HepG2 (cell line): Measurements from ENCODE around the gene FYTTD1. TPM values are rescaled to one million over a fixed set of nuclear protein-coding genes. Genes with fewer than 3 reads are reported as not detected.

ENCODE experiments used
- ATRX ChIP-seq: sonication (generic); formaldehyde crosslinking; IDR thresholded peaks from 2 replicates; pipeline ENCODE4 v1.4.0; 2020; ENCODE audit warnings: missing genetic modification reagents, borderline replicate concordance
- FOXK2 ChIP-seq: fragments of 450-650 bp; IDR thresholded peaks from 2 replicates; pipeline ENCODE4 v1.6.1; 2016
- FOXM1 ChIP-seq: sonication (generic); formaldehyde crosslinking; IDR thresholded peaks from 2 replicates; pipeline ENCODE4 v1.5.0; 2020; ENCODE audit warnings: missing genetic modification reagents
- MEF2D ChIP-seq: sonication (generic); formaldehyde crosslinking; IDR thresholded peaks from 2 replicates; pipeline ENCODE4 v1.5.1; 2020; ENCODE audit warnings: mild to moderate bottlenecking, missing genetic modification reagents
- MEIS2 ChIP-seq: sonication (generic); formaldehyde crosslinking; IDR thresholded peaks from 2 replicates; pipeline ENCODE4 v1.9.0; 2021; ENCODE audit warnings: mild to moderate bottlenecking, missing genetic modification reagents
- MTA3 ChIP-seq: sonication (generic); formaldehyde crosslinking; IDR thresholded peaks from 2 replicates; pipeline ENCODE4 v1.4.0; 2020; ENCODE audit warnings: missing genetic modification reagents
- SNAI1 ChIP-seq: sonication (generic); formaldehyde crosslinking; IDR thresholded peaks from 2 replicates; pipeline ENCODE4 v1.5.0; 2020; ENCODE audit warnings: mild to moderate bottlenecking, missing genetic modification reagents, borderline replicate concordance
- U2AF2 ChIP-seq: fragments of 200-400 bp; formaldehyde crosslinking; IDR thresholded peaks from 2 replicates; pipeline ENCODE4 v1.6.1; 2017; ENCODE audit warnings: low read depth, mild to moderate bottlenecking, low read length
- ZFP90 ChIP-seq: sonication (generic); formaldehyde crosslinking; IDR thresholded peaks from 2 replicates; pipeline ENCODE4 v1.8.0; 2022; ENCODE audit warnings: missing genetic modification reagents, mild to moderate bottlenecking, inconsistent platforms, borderline replicate concordance
- ZKSCAN1 ChIP-seq: fragments of 150-350 bp; IDR thresholded peaks from 2 replicates; pipeline ENCODE4 v1.6.1; 2014; ENCODE audit warnings: low read length
- ZNF292 ChIP-seq: sonication (generic); formaldehyde crosslinking; IDR thresholded peaks from 2 replicates; pipeline ENCODE4 v1.8.1; 2022; ENCODE audit warnings: mild to moderate bottlenecking, low read depth, missing genetic modification reagents, borderline replicate concordance
- ZNF331 ChIP-seq: sonication (generic); formaldehyde crosslinking; IDR thresholded peaks from 2 replicates; pipeline ENCODE4 v1.4.0; 2020; ENCODE audit warnings: missing genetic modification reagents
- ZNF563 ChIP-seq: sonication (generic); formaldehyde crosslinking; IDR thresholded peaks from 2 replicates; pipeline ENCODE4 v1.8.0; 2022; ENCODE audit warnings: mild to moderate bottlenecking, moderate library complexity, missing genetic modification reagents
- ZNF570 ChIP-seq: sonication (generic); formaldehyde crosslinking; IDR thresholded peaks from 2 replicates; pipeline ENCODE4 v1.4.0; 2020; ENCODE audit warnings: mild to moderate bottlenecking, missing genetic modification reagents, borderline replicate concordance
- ZNF572 ChIP-seq: sonication (generic); formaldehyde crosslinking; IDR thresholded peaks from 2 replicates; pipeline ENCODE4 v1.5.1; 2020; ENCODE audit warnings: mild to moderate bottlenecking, missing genetic modification reagents
- ZNF792 ChIP-seq: IDR thresholded peaks from 2 replicates; pipeline ENCODE4 v1.6.1; 2016
- polyA plus RNA-seq, 8 experiments: library from polyadenylated mRNA; depleted of rRNA in 3 of 8; stranded (reverse) in 7 of 8; unstranded in 1 of 8; fragments of >200 nt; fragmentation: Illumina TruSeq in 4 of 8; extraction: Trizol in 4 of 8; gene quantifications; 2 replicates each; pipeline versions ENCODE4 v1.2.1 to v1.2.3, GENCODE V29; 2011 to 2016; ENCODE audit warnings: low read depth in 4 of 8, missing spikeins in 1 of 8, mixed read lengths in 1 of 8; ENCODE audit not compliant: insufficient read depth in 1 of 8
- total RNA-seq, 5 experiments: library from RNA; depleted of rRNA; stranded (reverse); fragments of >200 nt; fragmentation: Illumina TruSeq; extraction: Trizol; gene quantifications; 2 replicates each; pipeline ENCODE4 v1.2.3, GENCODE V29; 2016; ENCODE audit warnings: low read depth in 1 of 5
- TF ChIP-seq, protein P1 (sequence below): IDR thresholded peaks from 2 replicates; pipeline ENCODE4 v1.6.1; 2016
- TF ChIP-seq, protein P2 (sequence below): sonication (generic); formaldehyde crosslinking; IDR thresholded peaks from 2 replicates; pipeline ENCODE4 v1.5.0; 2020; ENCODE audit warnings: mild to moderate bottlenecking, missing genetic modification reagents
- TF ChIP-seq, protein P3 (sequence below): sonication (generic); formaldehyde crosslinking; IDR thresholded peaks from 2 replicates; pipeline ENCODE4 v1.5.1; 2020; ENCODE audit warnings: mild to moderate bottlenecking, missing genetic modification reagents, borderline replicate concordance
- TF ChIP-seq, protein P4 (sequence below): sonication (generic); formaldehyde crosslinking; IDR thresholded peaks from 2 replicates; pipeline ENCODE4 v1.8.1; 2023; ENCODE audit warnings: mild to moderate bottlenecking, missing genetic modification reagents, borderline replicate concordance
- TF ChIP-seq, protein P5 (sequence below): sonication (generic); formaldehyde crosslinking; IDR thresholded peaks from 2 replicates; pipeline ENCODE4 v1.5.0; 2020; ENCODE audit warnings: mild to moderate bottlenecking, low read depth, missing genetic modification reagents, borderline replicate concordance

Gene FYTTD1
- total and polyA plus RNA-seq, 2 of the 13 experiments (the other 11 are each of a cell fraction or from before 2014, with no cell fraction given) = 6.5 to 28.8 TPM

DNA sequence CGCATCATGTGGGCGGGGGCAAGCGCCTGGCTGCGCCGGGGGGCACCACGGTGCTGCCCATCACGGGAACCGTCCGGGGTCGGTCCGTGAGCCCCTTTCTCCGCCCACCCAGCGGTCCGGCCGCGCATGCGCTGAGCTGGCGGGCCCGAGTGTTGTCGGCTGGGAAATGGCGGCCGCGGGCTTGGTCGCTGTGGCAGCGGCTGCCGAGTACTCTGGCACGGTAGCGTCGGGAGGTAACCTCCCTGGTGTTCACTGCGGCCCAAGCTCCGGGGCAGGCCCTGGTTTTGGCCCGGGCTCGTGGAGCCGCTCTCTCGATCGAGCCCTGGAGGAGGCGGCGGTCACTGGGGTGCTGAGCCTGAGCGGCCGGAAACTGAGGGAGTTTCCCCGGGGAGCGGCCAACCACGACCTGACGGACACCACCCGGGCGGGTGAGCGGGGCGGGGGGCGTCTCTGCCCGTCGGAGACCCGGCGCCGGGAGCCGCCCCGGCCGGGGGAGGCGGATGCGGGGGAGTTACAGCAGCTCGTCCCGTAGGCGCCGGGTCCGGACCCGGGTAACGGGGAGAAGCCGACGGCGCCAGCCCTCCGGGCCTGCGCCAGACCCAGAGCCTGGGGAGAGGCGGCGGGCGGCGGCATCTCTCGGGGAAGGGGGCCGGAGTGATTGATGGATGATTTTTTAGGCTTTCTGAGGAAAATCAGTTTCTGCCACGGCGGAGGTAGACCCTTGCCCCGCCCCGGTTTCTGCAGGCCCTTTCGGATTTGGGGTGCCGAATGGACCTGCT is 41.6 kb downstream of the FYTTD1 start, which contains the start of gene LRCH3 (continued):
- TF ChIP-seq MEIS2 (CRISPR knock-in tag) = no peak
- TF ChIP-seq, protein P1, sequence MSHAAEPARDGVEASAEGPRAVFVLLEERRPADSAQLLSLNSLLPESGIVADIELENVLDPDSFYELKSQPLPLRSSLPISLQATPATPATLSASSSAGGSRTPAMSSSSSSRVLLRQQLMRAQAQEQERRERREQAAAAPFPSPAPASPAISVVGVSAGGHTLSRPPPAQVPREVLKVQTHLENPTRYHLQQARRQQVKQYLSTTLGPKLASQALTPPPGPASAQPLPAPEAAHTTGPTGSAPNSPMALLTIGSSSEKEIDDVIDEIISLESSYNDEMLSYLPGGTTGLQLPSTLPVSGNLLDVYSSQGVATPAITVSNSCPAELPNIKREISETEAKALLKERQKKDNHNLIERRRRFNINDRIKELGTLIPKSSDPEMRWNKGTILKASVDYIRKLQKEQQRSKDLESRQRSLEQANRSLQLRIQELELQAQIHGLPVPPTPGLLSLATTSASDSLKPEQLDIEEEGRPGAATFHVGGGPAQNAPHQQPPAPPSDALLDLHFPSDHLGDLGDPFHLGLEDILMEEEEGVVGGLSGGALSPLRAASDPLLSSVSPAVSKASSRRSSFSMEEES (CRISPR knock-in tag) = no peak
- TF ChIP-seq, protein P2, sequence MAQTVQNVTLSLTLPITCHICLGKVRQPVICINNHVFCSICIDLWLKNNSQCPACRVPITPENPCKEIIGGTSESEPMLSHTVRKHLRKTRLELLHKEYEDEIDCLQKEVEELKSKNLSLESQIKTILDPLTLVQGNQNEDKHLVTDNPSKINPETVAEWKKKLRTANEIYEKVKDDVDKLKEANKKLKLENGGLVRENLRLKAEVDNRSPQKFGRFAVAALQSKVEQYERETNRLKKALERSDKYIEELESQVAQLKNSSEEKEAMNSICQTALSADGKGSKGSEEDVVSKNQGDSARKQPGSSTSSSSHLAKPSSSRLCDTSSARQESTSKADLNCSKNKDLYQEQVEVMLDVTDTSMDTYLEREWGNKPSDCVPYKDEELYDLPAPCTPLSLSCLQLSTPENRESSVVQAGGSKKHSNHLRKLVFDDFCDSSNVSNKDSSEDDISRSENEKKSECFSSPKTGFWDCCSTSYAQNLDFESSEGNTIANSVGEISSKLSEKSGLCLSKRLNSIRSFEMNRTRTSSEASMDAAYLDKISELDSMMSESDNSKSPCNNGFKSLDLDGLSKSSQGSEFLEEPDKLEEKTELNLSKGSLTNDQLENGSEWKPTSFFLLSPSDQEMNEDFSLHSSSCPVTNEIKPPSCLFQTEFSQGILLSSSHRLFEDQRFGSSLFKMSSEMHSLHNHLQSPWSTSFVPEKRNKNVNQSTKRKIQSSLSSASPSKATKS (CRISPR knock-in tag) = no peak
- no peak for TF ChIP-seq ATRX (CRISPR knock-in tag)
- peak; percentile 59; the same call in 1 of the 2 replicates for TF ChIP-seq SNAI1 (CRISPR knock-in tag)
- no peak for TF ChIP-seq U2AF2
- no peak for TF ChIP-seq ZNF570
- TF ChIP-seq MEF2D (CRISPR knock-in tag) = peak; percentile 64; the same call in 1 of the 2 replicates
- TF ChIP-seq ZNF331 (CRISPR knock-in tag) = peak; percentile 87
- peak; percentile 78 for TF ChIP-seq ZNF792
- TF ChIP-seq, protein P3, sequence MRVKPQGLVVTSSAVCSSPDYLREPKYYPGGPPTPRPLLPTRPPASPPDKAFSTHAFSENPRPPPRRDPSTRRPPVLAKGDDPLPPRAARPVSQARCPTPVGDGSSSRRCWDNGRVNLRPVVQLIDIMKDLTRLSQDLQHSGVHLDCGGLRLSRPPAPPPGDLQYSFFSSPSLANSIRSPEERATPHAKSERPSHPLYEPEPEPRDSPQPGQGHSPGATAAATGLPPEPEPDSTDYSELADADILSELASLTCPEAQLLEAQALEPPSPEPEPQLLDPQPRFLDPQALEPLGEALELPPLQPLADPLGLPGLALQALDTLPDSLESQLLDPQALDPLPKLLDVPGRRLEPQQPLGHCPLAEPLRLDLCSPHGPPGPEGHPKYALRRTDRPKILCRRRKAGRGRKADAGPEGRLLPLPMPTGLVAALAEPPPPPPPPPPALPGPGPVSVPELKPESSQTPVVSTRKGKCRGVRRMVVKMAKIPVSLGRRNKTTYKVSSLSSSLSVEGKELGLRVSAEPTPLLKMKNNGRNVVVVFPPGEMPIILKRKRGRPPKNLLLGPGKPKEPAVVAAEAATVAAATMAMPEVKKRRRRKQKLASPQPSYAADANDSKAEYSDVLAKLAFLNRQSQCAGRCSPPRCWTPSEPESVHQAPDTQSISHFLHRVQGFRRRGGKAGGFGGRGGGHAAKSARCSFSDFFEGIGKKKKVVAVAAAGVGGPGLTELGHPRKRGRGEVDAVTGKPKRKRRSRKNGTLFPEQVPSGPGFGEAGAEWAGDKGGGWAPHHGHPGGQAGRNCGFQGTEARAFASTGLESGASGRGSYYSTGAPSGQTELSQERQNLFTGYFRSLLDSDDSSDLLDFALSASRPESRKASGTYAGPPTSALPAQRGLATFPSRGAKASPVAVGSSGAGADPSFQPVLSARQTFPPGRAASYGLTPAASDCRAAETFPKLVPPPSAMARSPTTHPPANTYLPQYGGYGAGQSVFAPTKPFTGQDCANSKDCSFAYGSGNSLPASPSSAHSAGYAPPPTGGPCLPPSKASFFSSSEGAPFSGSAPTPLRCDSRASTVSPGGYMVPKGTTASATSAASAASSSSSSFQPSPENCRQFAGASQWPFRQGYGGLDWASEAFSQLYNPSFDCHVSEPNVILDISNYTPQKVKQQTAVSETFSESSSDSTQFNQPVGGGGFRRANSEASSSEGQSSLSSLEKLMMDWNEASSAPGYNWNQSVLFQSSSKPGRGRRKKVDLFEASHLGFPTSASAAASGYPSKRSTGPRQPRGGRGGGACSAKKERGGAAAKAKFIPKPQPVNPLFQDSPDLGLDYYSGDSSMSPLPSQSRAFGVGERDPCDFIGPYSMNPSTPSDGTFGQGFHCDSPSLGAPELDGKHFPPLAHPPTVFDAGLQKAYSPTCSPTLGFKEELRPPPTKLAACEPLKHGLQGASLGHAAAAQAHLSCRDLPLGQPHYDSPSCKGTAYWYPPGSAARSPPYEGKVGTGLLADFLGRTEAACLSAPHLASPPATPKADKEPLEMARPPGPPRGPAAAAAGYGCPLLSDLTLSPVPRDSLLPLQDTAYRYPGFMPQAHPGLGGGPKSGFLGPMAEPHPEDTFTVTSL = no peak
- 0 out of 2 replicates have a peak, but pooled peaks have one; percentile 19 for TF ChIP-seq ZNF292 (CRISPR knock-in tag)
- TF ChIP-seq ZNF563 (CRISPR knock-in tag) = peak; percentile 91
- no peak for TF ChIP-seq FOXK2
- no peak for TF ChIP-seq ZNF572 (CRISPR knock-in tag)
- no peak for TF ChIP-seq FOXM1 (CRISPR knock-in tag)
- no peak for TF ChIP-seq MTA3 (CRISPR knock-in tag)
- peak; percentile 85 for TF ChIP-seq ZFP90 (CRISPR knock-in tag)
- TF ChIP-seq, protein P4, sequence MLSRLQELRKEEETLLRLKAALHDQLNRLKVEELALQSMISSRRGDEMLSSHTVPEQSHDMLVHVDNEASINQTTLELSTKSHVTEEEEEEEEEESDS (CRISPR knock-in tag) = no peak
- TF ChIP-seq, protein P5, sequence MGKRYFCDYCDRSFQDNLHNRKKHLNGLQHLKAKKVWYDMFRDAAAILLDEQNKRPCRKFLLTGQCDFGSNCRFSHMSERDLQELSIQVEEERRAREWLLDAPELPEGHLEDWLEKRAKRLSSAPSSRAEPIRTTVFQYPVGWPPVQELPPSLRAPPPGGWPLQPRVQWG (CRISPR knock-in tag) = no peak
- TF ChIP-seq ZKSCAN1 = no peak
